Chondrocyte (in vitro differentiated cells): Measurements from ENCODE around the gene UXS1. TPM values are rescaled to one million over a fixed set of nuclear protein-coding genes. Genes with fewer than 3 reads are reported as not detected.

Source experiments
- DNase-seq: peaks from one replicate; pipeline ENCODE4 v3.0.0; 2021; ENCODE audit warnings: mixed read lengths, low spot score
- H3K27ac Mint-ChIP-seq: one replicate; pipeline ENCODE4 v1.8.0; 2021; ENCODE audit warnings: mild to moderate bottlenecking, moderate library complexity, mixed read lengths; ENCODE audit not compliant: unreplicated experiment
- H3K27me3 Mint-ChIP-seq: 2 replicates; pipeline ENCODE4 v1.8.0; 2021; ENCODE audit warnings: low read depth, mixed read lengths
- H3K36me3 Mint-ChIP-seq: 2 replicates; pipeline ENCODE4 v1.8.0; 2021; ENCODE audit warnings: low read depth, mixed read lengths
- H3K4me1 Mint-ChIP-seq: 2 replicates; pipeline ENCODE4 v1.8.0; 2021; ENCODE audit warnings: low read depth, mild to moderate bottlenecking, mixed read lengths
- H3K4me3 Mint-ChIP-seq: one replicate; pipeline ENCODE4 v1.8.0; 2021; ENCODE audit warnings: mild to moderate bottlenecking, moderate library complexity, mixed read lengths; ENCODE audit not compliant: unreplicated experiment
- H3K9me3 Mint-ChIP-seq: 2 replicates; pipeline ENCODE4 v1.8.0; 2021; ENCODE audit warnings: low read depth, mixed read lengths
- total RNA-seq: library from RNA; stranded (reverse); gene quantifications from 3 replicates; pipeline ENCODE4 v1.2.1, GENCODE V29; 2021
- TF ChIP-seq, protein P1 (sequence below): fragments of 200-600 bp; sonication (generic); IDR thresholded peaks from 2 replicates; pipeline ENCODE4 v1.5.0; 2021; ENCODE audit warnings: antibody characterized with exemption, mild to moderate bottlenecking, moderate library complexity

Gene UXS1
- total RNA-seq, 1 donor from 2014 or later = 19.7 TPM

DNA sequence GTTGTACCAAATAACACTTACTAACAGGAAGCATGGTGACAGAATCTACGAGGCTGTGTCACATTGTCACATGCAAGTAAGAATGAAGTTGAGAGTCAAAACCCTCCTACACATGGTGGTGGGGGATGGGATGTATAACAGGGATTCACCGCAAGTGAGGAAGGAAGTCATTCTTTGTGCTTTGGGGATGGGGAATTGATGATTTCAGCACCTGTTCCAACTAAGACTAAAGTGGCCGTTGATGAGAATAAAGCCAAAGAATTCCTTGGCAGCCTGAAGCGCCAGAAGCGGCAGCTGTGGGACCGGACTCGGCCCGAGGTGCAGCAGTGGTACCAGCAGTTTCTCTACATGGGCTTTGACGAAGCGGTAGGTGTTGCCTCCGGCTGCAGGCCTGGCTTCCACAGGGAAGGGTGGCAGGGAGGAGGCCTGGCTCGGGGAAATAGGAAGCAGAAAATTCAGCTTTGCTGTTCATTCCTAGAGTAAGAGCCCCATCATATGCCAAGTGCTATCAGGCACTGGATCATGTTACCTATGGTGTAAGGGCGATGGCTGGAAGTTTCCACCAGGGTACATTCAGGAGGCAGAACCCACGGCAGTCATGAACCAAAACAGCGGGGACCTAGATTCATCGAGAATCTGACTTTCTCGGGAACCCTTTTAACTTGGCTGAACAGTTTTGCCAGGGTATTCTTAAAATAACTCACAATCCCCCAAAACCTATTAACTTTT lies 120.3 kb downstream of the UXS1 start:
- no peaks in the 10 kb centered on the region for H3K4me1 Mint-ChIP-seq
- no peak overlapping the region for H3K4me3 Mint-ChIP-seq
- no peak for DNase-seq
- TF ChIP-seq, protein P1, sequence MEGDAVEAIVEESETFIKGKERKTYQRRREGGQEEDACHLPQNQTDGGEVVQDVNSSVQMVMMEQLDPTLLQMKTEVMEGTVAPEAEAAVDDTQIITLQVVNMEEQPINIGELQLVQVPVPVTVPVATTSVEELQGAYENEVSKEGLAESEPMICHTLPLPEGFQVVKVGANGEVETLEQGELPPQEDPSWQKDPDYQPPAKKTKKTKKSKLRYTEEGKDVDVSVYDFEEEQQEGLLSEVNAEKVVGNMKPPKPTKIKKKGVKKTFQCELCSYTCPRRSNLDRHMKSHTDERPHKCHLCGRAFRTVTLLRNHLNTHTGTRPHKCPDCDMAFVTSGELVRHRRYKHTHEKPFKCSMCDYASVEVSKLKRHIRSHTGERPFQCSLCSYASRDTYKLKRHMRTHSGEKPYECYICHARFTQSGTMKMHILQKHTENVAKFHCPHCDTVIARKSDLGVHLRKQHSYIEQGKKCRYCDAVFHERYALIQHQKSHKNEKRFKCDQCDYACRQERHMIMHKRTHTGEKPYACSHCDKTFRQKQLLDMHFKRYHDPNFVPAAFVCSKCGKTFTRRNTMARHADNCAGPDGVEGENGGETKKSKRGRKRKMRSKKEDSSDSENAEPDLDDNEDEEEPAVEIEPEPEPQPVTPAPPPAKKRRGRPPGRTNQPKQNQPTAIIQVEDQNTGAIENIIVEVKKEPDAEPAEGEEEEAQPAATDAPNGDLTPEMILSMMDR = no peak
- H3K27me3 Mint-ChIP-seq = peaks cover 7% of the 10 kb centered on the region
- H3K9me3 Mint-ChIP-seq = no peaks in the 10 kb centered on the region
- H3K27ac Mint-ChIP-seq = no peak overlapping the region
- no peaks in the 10 kb centered on the region for H3K36me3 Mint-ChIP-seq

GRCh38 chr2:106070181-106070580 lies 123.9 kb downstream of the UXS1 start:
- no peak for DNase-seq
- no peak overlapping the region for H3K4me3 Mint-ChIP-seq
- peaks cover 15% of the 10 kb centered on the region for H3K27me3 Mint-ChIP-seq
- peaks cover 4% of the 10 kb centered on the region for H3K4me1 Mint-ChIP-seq
- H3K36me3 Mint-ChIP-seq = no peaks in the 10 kb centered on the region
- TF ChIP-seq, protein P1 = no peak
- H3K27ac Mint-ChIP-seq = no peak overlapping the region
- no peaks in the 10 kb centered on the region for H3K9me3 Mint-ChIP-seq

DNA sequence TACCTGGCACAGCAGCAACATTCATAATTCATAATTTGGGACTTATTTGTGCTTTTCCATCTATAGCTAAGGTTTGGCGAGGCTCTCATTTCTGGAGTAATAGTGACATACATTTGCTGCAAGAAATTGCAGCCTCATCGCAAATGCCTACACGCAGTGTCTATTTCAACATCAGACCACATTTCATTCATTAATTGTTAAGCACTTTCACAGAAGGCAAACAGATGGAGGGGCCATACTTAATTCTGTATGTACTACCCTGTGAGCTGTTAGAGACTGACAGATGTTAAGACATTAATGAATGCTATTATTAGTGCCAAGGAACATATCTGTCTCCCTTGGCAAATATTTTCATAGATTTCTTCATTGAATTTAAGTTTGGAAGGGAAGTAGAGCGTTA lies 125.7 kb downstream of the UXS1 start:
- Mint-ChIP-seq H3K27ac (no peak overlapping the region), H3K4me1 (peaks cover 7% of the 10 kb centered on the region), H3K9me3 (no peaks in the 10 kb centered on the region), H3K27me3 (peaks cover 15% of the 10 kb centered on the region), H3K4me3 (no peak overlapping the region), H3K36me3 (no peaks in the 10 kb centered on the region)
- no peak for DNase-seq
- TF ChIP-seq, protein P1 = no peak

DNA sequence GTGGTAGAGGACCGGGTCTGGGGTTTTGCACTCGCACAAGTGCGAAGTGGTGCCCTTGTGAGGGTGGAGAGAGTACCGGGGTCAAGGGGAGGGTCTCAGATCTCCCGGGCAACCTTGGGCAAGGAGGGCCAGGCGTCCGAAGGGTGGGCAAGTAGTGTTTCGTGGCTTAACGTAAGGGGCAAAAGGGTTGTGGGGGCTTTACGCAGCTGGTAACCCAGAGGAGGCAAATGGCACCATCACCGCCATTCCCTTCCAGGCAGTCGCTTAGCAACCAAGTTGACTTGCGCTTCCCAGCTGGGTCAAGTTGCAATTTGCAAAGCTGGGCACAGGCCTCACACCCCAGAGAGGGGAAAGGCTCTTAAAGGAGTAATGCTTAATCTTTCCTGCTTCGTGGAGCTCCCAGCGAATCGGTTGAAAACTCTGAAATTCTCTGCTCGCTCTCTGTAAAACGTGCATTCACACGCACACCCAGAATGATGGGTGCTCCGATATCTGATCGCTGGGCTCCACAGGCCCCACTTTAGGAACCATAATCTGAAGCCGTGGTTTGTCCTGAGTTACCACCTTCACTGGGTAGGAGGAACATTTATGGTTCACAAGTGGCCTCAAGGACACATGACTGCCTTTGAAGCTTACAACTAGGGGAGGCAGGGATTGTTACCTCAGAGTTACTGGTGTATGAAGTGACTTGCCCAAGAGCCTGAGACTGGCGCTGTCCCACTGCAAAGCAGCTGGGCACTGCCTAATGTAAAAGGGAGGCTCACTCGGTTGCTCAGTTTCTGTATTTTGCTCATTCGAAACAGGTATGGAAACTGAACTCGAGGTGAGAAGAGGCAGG lies 127.9 kb downstream of the UXS1 start:
- Mint-ChIP-seq H3K4me1 (peaks cover 13% of the 10 kb centered on the region), H3K36me3 (no peaks in the 10 kb centered on the region), H3K4me3 (peak overlapping the region; percentile 54), H3K27me3 (peaks cover 15% of the 10 kb centered on the region), H3K27ac (no peak overlapping the region), H3K9me3 (no peaks in the 10 kb centered on the region)
- TF ChIP-seq, protein P1 = no peak
- DNase-seq = no peak

DNA sequence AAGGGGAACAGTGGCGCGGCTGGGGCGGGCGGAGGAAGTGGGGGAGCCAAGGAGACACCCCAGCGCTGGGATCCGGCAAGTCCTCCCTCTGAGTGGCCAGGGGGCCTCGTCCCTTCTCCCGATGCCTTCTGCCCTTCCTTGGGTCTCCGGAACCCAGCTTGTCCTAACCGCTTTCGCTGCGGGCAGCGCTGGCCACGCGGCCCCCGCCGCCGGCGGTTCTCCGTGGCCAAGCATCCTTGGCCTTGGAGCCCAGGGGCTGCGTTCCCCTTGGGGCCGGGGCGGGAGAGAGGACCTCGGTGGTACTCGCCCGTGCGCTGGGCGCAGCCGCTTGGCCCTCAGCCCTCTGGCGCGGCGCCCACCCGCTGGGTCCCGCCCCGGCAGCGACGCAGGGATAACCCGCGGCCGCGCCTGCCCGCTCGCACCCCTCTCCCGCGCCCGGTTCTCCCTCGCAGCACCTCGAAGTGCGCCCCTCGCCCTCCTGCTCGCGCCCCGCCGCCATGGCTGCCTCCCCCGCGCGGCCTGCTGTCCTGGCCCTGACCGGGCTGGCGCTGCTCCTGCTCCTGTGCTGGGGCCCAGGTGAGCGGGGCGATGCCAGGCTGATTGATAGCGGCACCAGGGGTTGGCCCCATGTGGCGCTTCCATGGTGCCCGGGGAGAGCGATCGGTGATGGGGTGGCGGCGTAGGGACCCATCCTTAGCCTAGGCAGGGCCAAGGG lies 128.7 kb downstream of the UXS1 start:
- peaks cover 15% of the 10 kb centered on the region for H3K27me3 Mint-ChIP-seq
- TF ChIP-seq, protein P1 = no peak
- no peak for DNase-seq
- H3K36me3 Mint-ChIP-seq = no peaks in the 10 kb centered on the region
- H3K27ac Mint-ChIP-seq = no peak overlapping the region
- peaks cover 4% of the 10 kb centered on the region for H3K9me3 Mint-ChIP-seq
- peak overlapping the region; percentile 51 for H3K4me3 Mint-ChIP-seq
- peaks cover 13% of the 10 kb centered on the region for H3K4me1 Mint-ChIP-seq
